Amygdala (tissue), 56 donors: ENCODE results near the gene BEND3.
"Not testable (repeated sequence)": the region's sequence is repeated elsewhere in the genome, so short reads cannot be mapped to it uniquely, and the experiment has no call there.

Source experiments
- DNase-seq, 56 donors: peaks; one replicate each; lab custom pipeline; 2025; lab: John Stamatoyannopoulos, UW

Gene BEND3

GRCh38 chr6:107114926-107115694, at the start of gene BEND3:
Gene BEND3, minus strand, starts transcription at chr6:107115515. Its CDS starts 16,230 bp downstream, at chr6:107099285.
- DNase-seq = peak in 36 of 56 donors; percentile 6 to 68 (median 32)

GRCh38 chr6:107164299-107164698, 49.0 kb upstream of the BEND3 start:
- DNase-seq = not testable (repeated sequence)

GRCh38 chr6:107161521-107161920, 46.2 kb upstream of the BEND3 start:
- no peak for DNase-seq

GRCh38 chr6:107156617-107157016, 41.3 kb upstream of the BEND3 start:
- no peak for DNase-seq

- DNase-seq = no peak
Measured at GRCh38 chr6:107154801-107155160, 39.5 kb upstream of the BEND3 start.

- DNase-seq = peak in 2 of 56 donors; percentile 4 to 11
Measured at GRCh38 chr6:107154131-107154800, 39.0 kb upstream of the BEND3 start.

GRCh38 chr6:107152638-107153430, 37.5 kb upstream of the BEND3 start:
- DNase-seq = no peak

- no peak for DNase-seq
Measured at GRCh38 chr6:107144666-107145065, 29.4 kb upstream of the BEND3 start.

- DNase-seq = no peak
Measured at GRCh38 chr6:107144014-107144413, 28.7 kb upstream of the BEND3 start.

GRCh38 chr6:107140581-107140980, 25.3 kb upstream of the BEND3 start:
- no peak for DNase-seq

- not testable (repeated sequence) for DNase-seq
Measured at GRCh38 chr6:107136324-107136723, 21.0 kb upstream of the BEND3 start.

GRCh38 chr6:107135048-107135680, 19.8 kb upstream of the BEND3 start:
- DNase-seq = not testable (repeated sequence)

- DNase-seq = peak in 6 of 56 donors; percentile 4 to 41 (median 11)
Measured at GRCh38 chr6:107132330-107132954, 17.1 kb upstream of the BEND3 start.

- DNase-seq = peak in 1 of 56 donors; percentile 2
Measured at GRCh38 chr6:107129370-107129925, 14.1 kb upstream of the BEND3 start.

GRCh38 chr6:107128577-107128976, 13.3 kb upstream of the BEND3 start:
- DNase-seq = no peak

GRCh38 chr6:107128175-107128574, 12.9 kb upstream of the BEND3 start:
- no peak for DNase-seq

- DNase-seq = no peak
Measured at GRCh38 chr6:107125771-107126170, 10.5 kb upstream of the BEND3 start.

- DNase-seq = no peak
Measured at GRCh38 chr6:107124934-107125348, 9.6 kb upstream of the BEND3 start.

GRCh38 chr6:107123501-107123900, 8.2 kb upstream of the BEND3 start:
- DNase-seq = no peak

- no peak for DNase-seq
Measured at GRCh38 chr6:107122748-107123147, 7.4 kb upstream of the BEND3 start.
